B cell (primary cell): ENCODE data around the gene RHOT2. TPM values are rescaled to one million over a fixed set of nuclear protein-coding genes. Genes with fewer than 3 reads are reported as not detected.
"Not testable (repeated sequence)": the region's sequence is repeated elsewhere in the genome, so short reads cannot be mapped to it uniquely, and the experiment has no call there.

Source experiments
- ATAC-seq: fragments of 200-7000 bp; cut with Tn5 transposase; one replicate; pipeline ENCODE4 v1.10.0; 2021; ENCODE audit warnings: low read depth, mild to moderate bottlenecking, moderate number of reproducible peaks, moderate library complexity
- CTCF ChIA-PET: fragments of 350-600 bp; sonication (Branson Sonifier 250); formaldehyde crosslinking; loops from one replicate; lab custom pipeline; 2021; ENCODE audit warnings: antibody characterized with exemption, inconsistent platforms; lab: Charles Lee
- POLR2A ChIA-PET: fragments of 350-600 bp; sonication (Branson Sonifier 250); formaldehyde crosslinking; loops from one replicate; lab custom pipeline; 2021; ENCODE audit warnings: antibody characterized with exemption; lab: Charles Lee
- DNase-seq: peaks from one replicate; pipeline ENCODE4 v3.0.0; 2013
- H2AFZ ChIP-seq: 2 replicates; pipeline ENCODE4 v1.6.1; 2012; ENCODE audit warnings: mild to moderate bottlenecking, low read depth, low read length; ENCODE audit not compliant: insufficient read depth, poor library complexity, severe bottlenecking
- H3K27ac ChIP-seq, 2 donors: 1 replicate in 1 of 2; 2 replicates in 1 of 2; pipeline ENCODE4 v1.5.1; 2012 to 2013; ENCODE audit warnings: low read length in 2 of 2, mild to moderate bottlenecking in 2 of 2, moderate library complexity in 1 of 2
- H3K27me3 ChIP-seq, 4 experiments: fragments of 200-600 bp in 1 of 4; sonication (generic) in 1 of 4; replicated peaks in 1 of 4; 1 replicate in 2 of 4; 2 replicates in 2 of 4; pipeline versions ENCODE4 v1.6.1 to v1.7.0; 2013 to 2016; ENCODE audit warnings: low read length in 3 of 4, mild to moderate bottlenecking in 2 of 4, mixed read lengths in 1 of 4, moderate library complexity in 1 of 4; ENCODE audit not compliant: insufficient read depth in 4 of 4, control insufficient read depth in 3 of 4; ENCODE audit errors: control extremely low read depth in 1 of 4
- H3K36me3 ChIP-seq, 2 experiments: replicated peaks in 1 of 2; 1 replicate in 1 of 2; 2 replicates in 1 of 2; pipeline versions ENCODE4 v1.6.1 to v1.7.1; 2013; ENCODE audit warnings: low read length in 1 of 2; ENCODE audit not compliant: insufficient read depth in 2 of 2, control insufficient read depth in 1 of 2; ENCODE audit errors: control extremely low read depth in 1 of 2, extremely low read depth in 1 of 2
- H3K4me1 ChIP-seq, 2 donors: fragments of 200-600 bp in 1 of 2; sonication (generic) in 1 of 2; 1 replicate in 1 of 2; 2 replicates in 1 of 2; pipeline versions ENCODE4 v1.5.1 to v1.6.1; 2013 to 2017; ENCODE audit warnings: low read length in 2 of 2; ENCODE audit not compliant: control insufficient read depth in 2 of 2, insufficient read depth in 2 of 2
- H3K4me2 ChIP-seq: replicated peaks from 2 replicates; pipeline ENCODE3; 2012; ENCODE audit warnings: mild to moderate bottlenecking, low read depth, low read length; ENCODE audit not compliant: poor library complexity, severe bottlenecking
- H3K4me3 ChIP-seq, 5 experiments: fragments of 200-600 bp in 1 of 5; sonication (generic) in 1 of 5; 1 replicate in 3 of 5; 2 replicates in 2 of 5; pipeline versions ENCODE4 v1.5.1 to v1.7.0; 2011 to 2016; ENCODE audit warnings: low read length in 4 of 5, mild to moderate bottlenecking in 4 of 5, low read depth in 2 of 5, control low read depth in 1 of 5, moderate library complexity in 1 of 5; ENCODE audit not compliant: insufficient read depth in 1 of 5; ENCODE audit errors: control extremely low read depth in 1 of 5, extremely low read depth in 1 of 5
- H3K79me2 ChIP-seq: fragments of 200-600 bp; sonication (generic); one replicate; pipeline ENCODE4 v1.6.0; 2016; ENCODE audit warnings: low read length; ENCODE audit not compliant: control insufficient read depth, insufficient read depth
- H3K9ac ChIP-seq: fragments of 200-600 bp; sonication (generic); 2 replicates; pipeline ENCODE4 v1.6.1; 2017; ENCODE audit warnings: mild to moderate bottlenecking, low read length, moderate library complexity
- H3K9me3 ChIP-seq, 3 donors: one replicate each; pipeline versions ENCODE4 v1.6.1 to v1.7.1; 2013; ENCODE audit warnings: low read length in 2 of 3; ENCODE audit not compliant: control insufficient read depth in 2 of 3, insufficient read depth in 1 of 3; ENCODE audit errors: control extremely low read depth in 1 of 3
- H4K20me1 ChIP-seq: 2 replicates; pipeline ENCODE4 v1.6.0; 2012; ENCODE audit warnings: mild to moderate bottlenecking, low read length; ENCODE audit not compliant: insufficient read depth, control insufficient read depth, poor library complexity, severe bottlenecking
- H3K27ac Mint-ChIP-seq: one replicate; pipeline ENCODE4 v1.8.0; 2021; ENCODE audit warnings: mixed read lengths
- H3K27me3 Mint-ChIP-seq: one replicate; pipeline ENCODE4 v1.8.0; 2021; ENCODE audit warnings: mixed read lengths
- H3K4me1 Mint-ChIP-seq: one replicate; pipeline ENCODE4 v1.8.0; 2021; ENCODE audit warnings: mixed read lengths
- H3K4me3 Mint-ChIP-seq: one replicate; pipeline ENCODE4 v1.8.0; 2021; ENCODE audit warnings: mixed read lengths
- H3K9me3 Mint-ChIP-seq: one replicate; pipeline ENCODE4 v1.8.0; 2022; ENCODE audit warnings: mixed read lengths; ENCODE audit not compliant: insufficient read depth
- CTCF ChIP-seq: fragments of 200-600 bp; IDR thresholded peaks from one replicate; pipeline ENCODE4 v1.8.0; 2022; ENCODE audit warnings: antibody characterized with exemption, mild to moderate bottlenecking
- EZH2 ChIP-seq: IDR thresholded peaks from 2 replicates; pipeline ENCODE4 v1.6.1; 2012; ENCODE audit warnings: borderline replicate concordance, low read depth, mild to moderate bottlenecking, moderate library complexity, low read length; ENCODE audit not compliant: insufficient read depth, poor library complexity, severe bottlenecking
- WGBS: methylation state at CpG from one replicate; pipeline ENCODE4 v1.1.5; 2013; ENCODE audit warnings: missing lambda C conversion rate; ENCODE audit not compliant: insufficient coverage; 5-methylcytosine and 5-hydroxymethylcytosine counted together
- intact Hi-C: fragments of 100-400 bp; cut with micrococcal nuclease; formaldehyde crosslinking; loops from one replicate; pipeline ENCODE4 v1.10.0; 2022
- polyA plus RNA-seq: library from polyadenylated mRNA; depleted of rRNA; stranded (reverse); fragments of >200 nt; gene quantifications from 2 replicates; pipeline ENCODE4 v1.2.3, GENCODE V29; 2012
- total RNA-seq, 2 donors: library from RNA; stranded (reverse); fragments of 120-200 nt in 1 of 2; gene quantifications; 1 replicate in 1 of 2; 2 replicates in 1 of 2; pipeline versions ENCODE4 v1.2.3 to v1.2.4, GENCODE V29; 2013 to 2022

The RHOT2 gene
- total and polyA plus RNA-seq, 2 donors (not counting 1 experiment from before 2014, with no cell fraction given) = 207 to 461 TPM

GRCh38 chr16:712740-713250, 44.9 kb downstream of the RHOT2 start:
- H3K27ac Mint-ChIP-seq, H3K36me3 ChIP-seq, H3K27ac ChIP-seq, ATAC-seq, H3K79me2 ChIP-seq, H3K9me3 Mint-ChIP-seq, H2AFZ ChIP-seq, intact Hi-C loops, H3K4me3 Mint-ChIP-seq, H3K4me2 ChIP-seq, DNase-seq, POLR2A ChIA-PET, H3K9ac ChIP-seq, H3K4me1 Mint-ChIP-seq, H3K4me3 ChIP-seq: not testable (repeated sequence)
- WGBS = 47% methylated on average over 8 of the region's 13 CpGs
- H3K27me3 Mint-ChIP-seq = peaks cover 24% of the 10 kb centered on the region
- CTCF ChIA-PET = interaction anchor here (0.6 to 7.6 kb wide), 22 partner anchors 9 to 665 kb away, joined by 3 to 94 read pairs (median 4); partner anchors contain the start of genes ANTKMT, CHTF18, CIAO3 and RPUSD1
- TF ChIP-seq CTCF = peak; percentile 49
- Histone ChIP-seq H4K20me1 (peaks cover 11% of the 10 kb centered on the region), H3K9me3 (peaks cover 0 to 15% (median 0%) of the 10 kb centered on the region in 3 donors), H3K4me1 (peaks cover 12 to 20% of the 10 kb centered on the region in 2 donors), H3K27me3 (peaks cover 0 to 64% (median 29%) of the 10 kb centered on the region in 4 experiments)

GRCh38 chr16:714079-714478, 46.1 kb downstream of the RHOT2 start:
- no peak overlapping the region for H3K27ac Mint-ChIP-seq
- peaks cover 5% of the 10 kb centered on the region for H3K4me1 Mint-ChIP-seq
- ChIA-PET POLR2A (no interaction called here), CTCF (interaction anchor here (0.8 to 7.6 kb wide), 7 partner anchors 9 to 135 kb away, joined by 3 to 94 read pairs (median 9); partner anchors contain the start of genes CHTF18, CIAO3, HAGHL and RPUSD1)
- intact Hi-C loops = no loop called here
- ATAC-seq = no peak
- TF ChIP-seq CTCF (no peak), EZH2 (no peak)
- H2AFZ ChIP-seq = no peak overlapping the region
- no peak overlapping the region for H3K9ac ChIP-seq
- peaks cover 11% of the 10 kb centered on the region for H4K20me1 ChIP-seq
- H3K9me3 Mint-ChIP-seq = no peaks in the 10 kb centered on the region
- H3K9me3 ChIP-seq = peaks cover 0 to 15% (median 0%) of the 10 kb centered on the region in 3 donors
- H3K4me2 ChIP-seq = peak overlapping the region; percentile 95
- no peaks in the 10 kb centered on the region for H3K79me2 ChIP-seq
- H3K36me3 ChIP-seq = no peaks in the 10 kb centered on the region
- H3K27me3 Mint-ChIP-seq = peaks cover 13% of the 10 kb centered on the region
- no peak overlapping the region for H3K27ac ChIP-seq
- peak overlapping the region; percentile 54 for H3K4me3 Mint-ChIP-seq
- no peak for DNase-seq
- peaks cover 0 to 51% (median 22%) of the 10 kb centered on the region in 4 experiments for H3K27me3 ChIP-seq
- H3K4me3 ChIP-seq = no peak overlapping the region
- 66% methylated on average over 11 of the region's 11 CpGs for WGBS
- peaks cover 12 to 20% of the 10 kb centered on the region in 2 donors for H3K4me1 ChIP-seq
